ENCODE results near the gene ZCCHC3.
A peak's percentile ranks its signal among the peaks of the same experiment; 100 is the strongest.

ZCCHC3 gene

GRCh38 chr20:348972-349841, 51.8 kb downstream of the ZCCHC3 start:
- H3F3A ChIP-seq (ENCODE audit: control insufficient read depth, insufficient read depth) = peaks cover 5% of the 10 kb centered on the region; the same call in 1 of the 2 replicates
- H3K4me3 ChIP-seq (ENCODE audit: low read length) = no peak overlapping the region
- peaks cover 3% of the 10 kb centered on the region; the same call in 1 of the 2 replicates for H3K79me2 ChIP-seq (ENCODE audit: control insufficient read depth, low read length)
- H3K36me3 ChIP-seq (ENCODE audit: control insufficient read depth, low read length) = no peaks in the 10 kb centered on the region; the same call in 1 of the 2 replicates
- H3K27ac ChIP-seq (ENCODE audit: low read depth, low read length) = no peak overlapping the region
- TF ChIP-seq CTCF (IDR thresholded peaks at IDR 0.05; ENCODE audit: low read depth, low read length, poor library complexity, severe bottlenecking) (no peak), EZH2phosphoT487 (IDR thresholded peaks at IDR 0.05; ENCODE audit: borderline replicate concordance, low read length) (no peak)
- H3K27me3 ChIP-seq (ENCODE audit: control insufficient read depth, low read length) = no peaks in the 10 kb centered on the region
- H3K9me2 ChIP-seq (replicated peaks; ENCODE audit: control insufficient read depth, low read length) = no peaks in the 10 kb centered on the region
- H3K9me3 ChIP-seq (ENCODE audit: control insufficient read depth, insufficient read depth, low read length) = no peaks in the 10 kb centered on the region
- no peaks in the 10 kb centered on the region for H4K20me1 ChIP-seq (ENCODE audit: control insufficient read depth, insufficient read depth, low read depth, low read length)
- peaks cover 23% of the 10 kb centered on the region for H3K4me1 ChIP-seq (ENCODE audit: control insufficient read depth, low read length)
- H3K4me2 ChIP-seq (ENCODE audit: low read length) = peak overlapping the region; percentile 70
